Endothelial cell of umbilical vein (primary cell): ENCODE measurements around the gene IRF8. TPM values are rescaled to one million over a fixed set of nuclear protein-coding genes. Genes with fewer than 3 reads are reported as not detected.

Experiments
- BruUV-seq: library from RNA; stranded (reverse); fragments of 400-500 nt; replicated peaks from 2 replicates; lab custom pipeline; 2021; lab: Mats Ljungman, UMichigan
- CTCF ChIA-PET: fragments of 300-600, 350-600 bp; sonication (Branson Sonifier 250); formaldehyde crosslinking; loops from one replicate; lab custom pipeline; 2021; ENCODE audit warnings: antibody characterized with exemption, inconsistent platforms; lab: Charles Lee
- POLR2A ChIA-PET: fragments of 300-600, 350-600 bp; sonication (Branson Sonifier 250); formaldehyde crosslinking; loops from one replicate; lab custom pipeline; 2021; ENCODE audit warnings: antibody characterized with exemption, inconsistent platforms; lab: Charles Lee
- DNase-seq: peaks from one replicate; pipeline ENCODE4 v3.0.0-alpha.2; 2011; ENCODE audit warnings: low read depth, low spot score
- FAIRE-seq: peaks from 2 replicates; lab custom pipeline; 2011; peaks lifted over from hg19 to GRCh38; lab: Jason Lieb, UNC
- H2AFZ ChIP-seq: 2 replicates; pipeline ENCODE4 v1.6.0; 2012; ENCODE audit warnings: low read depth, low read length, control low read depth, inconsistent platforms
- H3K27ac ChIP-seq: 2 replicates; pipeline ENCODE4 v1.5.1; 2011; ENCODE audit warnings: low read depth, mild to moderate bottlenecking, control low read depth, low read length, moderate library complexity; ENCODE audit not compliant: insufficient read depth
- H3K27me3 ChIP-seq, 2 experiments: 2 replicates each; pipeline versions ENCODE4 v1.6.0 to v1.6.1; 2011; ENCODE audit warnings: low read length in 2 of 2, mixed read lengths in 1 of 2; ENCODE audit not compliant: control insufficient read depth in 2 of 2, insufficient read depth in 2 of 2
- H3K36me3 ChIP-seq, 2 experiments: 2 replicates in 1 of 2; 3 replicates in 1 of 2; pipeline ENCODE4 v1.5.1; 2011; ENCODE audit warnings: low read length in 2 of 2, mild to moderate bottlenecking in 1 of 2, moderate library complexity in 1 of 2; ENCODE audit not compliant: control insufficient read depth in 2 of 2, insufficient read depth in 2 of 2; ENCODE audit errors: extremely low read depth in 1 of 2
- H3K4me1 ChIP-seq: 3 replicates; pipeline ENCODE4 v1.5.1; 2011; ENCODE audit warnings: mild to moderate bottlenecking, low read length; ENCODE audit not compliant: control insufficient read depth, insufficient read depth; ENCODE audit errors: extremely low read depth
- H3K4me2 ChIP-seq: 2 replicates; pipeline ENCODE4 v1.6.1; 2011; ENCODE audit warnings: low read length, control low read depth, mixed read lengths; ENCODE audit not compliant: insufficient read depth
- H3K4me3 ChIP-seq, 3 experiments: fragments of 200-600 bp in 1 of 3; sonication (generic), shearing (Covaris generic) in 1 of 3; replicated peaks in 1 of 3; 2 replicates each; pipeline ENCODE4 v1.5.1; 2011 to 2016; ENCODE audit warnings: control low read depth in 3 of 3, low read length in 3 of 3, mild to moderate bottlenecking in 2 of 3, inconsistent platforms in 1 of 3, low read depth in 1 of 3, moderate library complexity in 1 of 3; ENCODE audit not compliant: insufficient read depth in 1 of 3
- H3K79me2 ChIP-seq: 2 replicates; pipeline ENCODE4 v1.6.0; 2012; ENCODE audit warnings: low read length, inconsistent platforms; ENCODE audit not compliant: control insufficient read depth, insufficient read depth
- H3K9ac ChIP-seq: replicated peaks from 2 replicates; pipeline ENCODE3; 2011; ENCODE audit warnings: low read length, control low read depth; ENCODE audit not compliant: insufficient read depth; ENCODE audit errors: extremely low read depth
- H3K9me1 ChIP-seq: replicated peaks from 3 replicates; pipeline ENCODE4 v1.6.0; 2011; ENCODE audit warnings: mild to moderate bottlenecking, low read length; ENCODE audit not compliant: control insufficient read depth, insufficient read depth; ENCODE audit errors: extremely low read depth
- H3K9me3 ChIP-seq: replicated peaks from 2 replicates; pipeline ENCODE4 v1.5.1; 2012; ENCODE audit warnings: low read length, inconsistent platforms; ENCODE audit not compliant: control insufficient read depth, insufficient read depth
- H4K20me1 ChIP-seq: replicated peaks from 2 replicates; pipeline ENCODE3; 2011; ENCODE audit warnings: mild to moderate bottlenecking, low read length; ENCODE audit not compliant: control insufficient read depth, insufficient read depth; ENCODE audit errors: extremely low read depth
- EZH2 ChIP-seq: IDR thresholded peaks from 2 replicates; pipeline ENCODE4 v1.6.1; 2012; ENCODE audit warnings: borderline replicate concordance, low read depth, mild to moderate bottlenecking, moderate library complexity, low read length, inconsistent platforms; ENCODE audit not compliant: severe bottlenecking
- FOS ChIP-seq: IDR thresholded peaks from 2 replicates; pipeline ENCODE4 v1.6.1; 2011; ENCODE audit warnings: mild to moderate bottlenecking, low read length, moderate library complexity, borderline replicate concordance; ENCODE audit not compliant: insufficient read depth
- GATA2 ChIP-seq: IDR thresholded peaks from 2 replicates; pipeline ENCODE4 v1.7.0; 2011; ENCODE audit warnings: low read depth, mild to moderate bottlenecking, moderate library complexity, mixed read lengths, low read length; ENCODE audit not compliant: insufficient read length, insufficient read depth
- MAX ChIP-seq: IDR thresholded peaks from 2 replicates; pipeline ENCODE4 v1.6.1; 2011; ENCODE audit not compliant: insufficient read depth, insufficient read length
- MYC ChIP-seq: IDR thresholded peaks from one replicate; pipeline ENCODE4 v1.6.1; 2011; ENCODE audit warnings: mild to moderate bottlenecking, low read depth, low read length
- POLR2A ChIP-seq: IDR thresholded peaks from 2 replicates; pipeline ENCODE4 v1.6.1; 2012; ENCODE audit warnings: low read depth, mild to moderate bottlenecking, control low read depth, low read length
- POLR2AphosphoS5 ChIP-seq: IDR thresholded peaks from 2 replicates; pipeline ENCODE4 v1.6.1; 2012; ENCODE audit warnings: low read depth, mild to moderate bottlenecking, control low read depth, low read length, moderate library complexity; ENCODE audit not compliant: insufficient read depth
- dilution Hi-C: fragments of 300-500 bp; cut with MboI; formaldehyde crosslinking; loops from one replicate; pipeline ENCODE4 v1.15.0; 2019; ENCODE audit warnings: low sequenced_read_pairs; ENCODE audit not compliant: extremely low pct_ligation_motif_present
- intact Hi-C: fragments of 100-400 bp; cut with micrococcal nuclease; formaldehyde crosslinking; loops from one replicate; pipeline ENCODE4 v1.10.0; 2022
- polyA plus RNA-seq, 4 experiments: library from polyadenylated mRNA; depleted of rRNA in 3 of 4; stranded (reverse) in 3 of 4; unstranded in 1 of 4; fragments of >200 nt; gene quantifications; 2 replicates each; pipeline versions ENCODE4 v1.2.1 to v1.2.3, GENCODE V29; 2011 to 2012; ENCODE audit warnings: missing spikeins in 1 of 4
- total RNA-seq: library from RNA; stranded (reverse); gene quantifications from 2 replicates; pipeline ENCODE4 v1.2.3, GENCODE V29; 2021
- TF ChIP-seq, protein P1 (sequence below), 2 donors: IDR thresholded peaks; 1 replicate in 1 of 2; 2 replicates in 1 of 2; pipeline ENCODE4 v1.5.1; 2011; ENCODE audit warnings: low read length in 2 of 2, mild to moderate bottlenecking in 2 of 2, moderate library complexity in 2 of 2, control low read depth in 1 of 2, inconsistent platforms in 1 of 2, low read depth in 1 of 2; ENCODE audit not compliant: insufficient read depth in 1 of 2; ENCODE audit errors: extremely low read depth in 1 of 2

Gene IRF8
- total and polyA plus RNA-seq, 2 donors (not counting 3 experiments of a cell fraction or from before 2014, with no cell fraction given): not detected

GRCh38 chr16:85883813-85884212 lies 15.1 kb upstream of the IRF8 start:
- TF ChIP-seq FOS (no peak), GATA2 (no peak), POLR2AphosphoS5 (no peak), MAX (no peak), EZH2 (no peak), MYC (no peak), POLR2A (no peak)
- TF ChIP-seq, protein P1, sequence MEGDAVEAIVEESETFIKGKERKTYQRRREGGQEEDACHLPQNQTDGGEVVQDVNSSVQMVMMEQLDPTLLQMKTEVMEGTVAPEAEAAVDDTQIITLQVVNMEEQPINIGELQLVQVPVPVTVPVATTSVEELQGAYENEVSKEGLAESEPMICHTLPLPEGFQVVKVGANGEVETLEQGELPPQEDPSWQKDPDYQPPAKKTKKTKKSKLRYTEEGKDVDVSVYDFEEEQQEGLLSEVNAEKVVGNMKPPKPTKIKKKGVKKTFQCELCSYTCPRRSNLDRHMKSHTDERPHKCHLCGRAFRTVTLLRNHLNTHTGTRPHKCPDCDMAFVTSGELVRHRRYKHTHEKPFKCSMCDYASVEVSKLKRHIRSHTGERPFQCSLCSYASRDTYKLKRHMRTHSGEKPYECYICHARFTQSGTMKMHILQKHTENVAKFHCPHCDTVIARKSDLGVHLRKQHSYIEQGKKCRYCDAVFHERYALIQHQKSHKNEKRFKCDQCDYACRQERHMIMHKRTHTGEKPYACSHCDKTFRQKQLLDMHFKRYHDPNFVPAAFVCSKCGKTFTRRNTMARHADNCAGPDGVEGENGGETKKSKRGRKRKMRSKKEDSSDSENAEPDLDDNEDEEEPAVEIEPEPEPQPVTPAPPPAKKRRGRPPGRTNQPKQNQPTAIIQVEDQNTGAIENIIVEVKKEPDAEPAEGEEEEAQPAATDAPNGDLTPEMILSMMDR (IDR thresholded peaks at IDR 0.05; ENCODE audit: extremely low read depth in 1 of 2, insufficient read depth in 1 of 2, low read depth in 1 of 2, low read length in 2 of 2): no peak
- Histone ChIP-seq H3K27ac (no peak overlapping the region), H3K9ac (no peak overlapping the region), H3K9me3 (no peaks in the 10 kb centered on the region), H3K27me3 (peaks cover 5 to 18% of the 10 kb centered on the region in 2 experiments), H3K4me2 (no peak overlapping the region), H3K9me1 (no peaks in the 10 kb centered on the region), H2AFZ (no peak overlapping the region), H4K20me1 (no peaks in the 10 kb centered on the region), H3K4me1 (peaks cover 8% of the 10 kb centered on the region), H3K4me3 (no peak overlapping the region), H3K79me2 (no peaks in the 10 kb centered on the region), H3K36me3 (no peaks in the 10 kb centered on the region)
- intact Hi-C loops: no loop called here
- dilution Hi-C loops: no loop called here
- ChIA-PET CTCF (no interaction called here), POLR2A (no interaction called here)
- BruUV-seq: no TSS peak
- DNase-seq: no peak
- no peak for FAIRE-seq
